Measurements from ENCODE around the gene BCL11A.
A peak's percentile ranks its signal among the peaks of the same experiment; 100 is the strongest.

BCL11A gene

GRCh38 chr2:60553495-60554073 lies at the start of gene BCL11A:
Gene BCL11A (minus strand): TSS chr2:60553654. CDS start chr2:60553270, 384 bp downstream.
- H3K27me3 ChIP-seq (ENCODE audit: insufficient read depth, insufficient read length), result no peaks in the 10 kb centered on the region
- DNase-seq (ENCODE audit: low read depth, low spot score), result peak; percentile 92
- TF ChIP-seq YY1 (IDR thresholded peaks at IDR 0.05; ENCODE audit: insufficient read depth, insufficient read length) (no peak), SUZ12 (IDR thresholded peaks at IDR 0.05; ENCODE audit: extremely low read depth, insufficient read depth, insufficient read length) (no peak), ZNF274 (IDR thresholded peaks at IDR 0.05; ENCODE audit: low read depth, low read length) (no peak)
- H3K9me3 ChIP-seq (ENCODE audit: insufficient read depth, low read length), result no peaks in the 10 kb centered on the region
- H3K36me3 ChIP-seq (ENCODE audit: insufficient read depth, insufficient read length, low read length), result no peaks in the 10 kb centered on the region
- no peaks in the 10 kb centered on the region for H3K4me1 ChIP-seq (ENCODE audit: insufficient read depth, insufficient read length)
- H3K4me3 ChIP-seq (ENCODE audit: insufficient read length, low read depth), result peak within 1 kb of the TSS; percentile 80
- H3K9ac ChIP-seq (ENCODE audit: insufficient read length, low read depth), result peak within 1 kb of the TSS; percentile 85

- H3K27me3 ChIP-seq (ENCODE audit: insufficient read depth, insufficient read length), result no peaks in the 10 kb centered on the region
- TF ChIP-seq YY1 (IDR thresholded peaks at IDR 0.05; ENCODE audit: insufficient read depth, insufficient read length), result no peak
- no peak for DNase-seq (ENCODE audit: low read depth, low spot score)
- H3K36me3 ChIP-seq (ENCODE audit: insufficient read depth, insufficient read length, low read length), result no peaks in the 10 kb centered on the region
- H3K9me3 ChIP-seq (ENCODE audit: insufficient read depth, low read length), result no peaks in the 10 kb centered on the region
- H3K4me1 ChIP-seq (ENCODE audit: insufficient read depth, insufficient read length), result no peaks in the 10 kb centered on the region
- no peak overlapping the region for H3K4me3 ChIP-seq (ENCODE audit: insufficient read length, low read depth)
- no peak overlapping the region for H3K9ac ChIP-seq (ENCODE audit: insufficient read length, low read depth)
These were observed 49.5 kb upstream of the BCL11A start for GRCh38 chr2:60602828-60603532.

GRCh38 chr2:60602388-60602787 lies 48.9 kb upstream of the BCL11A start:
- Histone ChIP-seq H3K36me3 (ENCODE audit: insufficient read depth, insufficient read length, low read length) (no peaks in the 10 kb centered on the region), H3K9me3 (ENCODE audit: insufficient read depth, low read length) (no peaks in the 10 kb centered on the region), H3K27me3 (ENCODE audit: insufficient read depth, insufficient read length) (no peaks in the 10 kb centered on the region), H3K4me3 (ENCODE audit: insufficient read length, low read depth) (no peak overlapping the region), H3K4me1 (ENCODE audit: insufficient read depth, insufficient read length) (no peaks in the 10 kb centered on the region), H3K9ac (ENCODE audit: insufficient read length, low read depth) (no peak overlapping the region)
- no peak for TF ChIP-seq SUZ12 (IDR thresholded peaks at IDR 0.05; ENCODE audit: extremely low read depth, insufficient read depth, insufficient read length)
- TF ChIP-seq YY1 (IDR thresholded peaks at IDR 0.05; ENCODE audit: insufficient read depth, insufficient read length), result no peak
- no peak for TF ChIP-seq ZNF274 (IDR thresholded peaks at IDR 0.05; ENCODE audit: low read depth, low read length)
- DNase-seq (ENCODE audit: low read depth, low spot score), result no peak

GRCh38 chr2:60598271-60598670 lies 44.8 kb upstream of the BCL11A start:
- H3K9ac ChIP-seq (ENCODE audit: insufficient read length, low read depth), result no peak overlapping the region
- no peaks in the 10 kb centered on the region for H3K27me3 ChIP-seq (ENCODE audit: insufficient read depth, insufficient read length)
- H3K4me3 ChIP-seq (ENCODE audit: insufficient read length, low read depth), result no peak overlapping the region
- no peak for DNase-seq (ENCODE audit: low read depth, low spot score)
- no peaks in the 10 kb centered on the region for H3K4me1 ChIP-seq (ENCODE audit: insufficient read depth, insufficient read length)
- H3K9me3 ChIP-seq (ENCODE audit: insufficient read depth, low read length), result no peaks in the 10 kb centered on the region
- TF ChIP-seq YY1 (IDR thresholded peaks at IDR 0.05; ENCODE audit: insufficient read depth, insufficient read length), result no peak
- no peak for TF ChIP-seq ZNF274 (IDR thresholded peaks at IDR 0.05; ENCODE audit: low read depth, low read length)
- no peak for TF ChIP-seq SUZ12 (IDR thresholded peaks at IDR 0.05; ENCODE audit: extremely low read depth, insufficient read depth, insufficient read length)
- H3K36me3 ChIP-seq (ENCODE audit: insufficient read depth, insufficient read length, low read length), result no peaks in the 10 kb centered on the region

GRCh38 chr2:60597346-60597745 lies 43.9 kb upstream of the BCL11A start:
- H3K9me3 ChIP-seq (ENCODE audit: insufficient read depth, low read length), result no peaks in the 10 kb centered on the region

GRCh38 chr2:60596411-60596810 lies 43.0 kb upstream of the BCL11A start:
- no peaks in the 10 kb centered on the region for H3K27me3 ChIP-seq (ENCODE audit: insufficient read depth, insufficient read length)
- no peak overlapping the region for H3K4me3 ChIP-seq (ENCODE audit: insufficient read length, low read depth)
- no peaks in the 10 kb centered on the region for H3K9me3 ChIP-seq (ENCODE audit: insufficient read depth, low read length)
- no peak for DNase-seq (ENCODE audit: low read depth, low spot score)
- H3K9ac ChIP-seq (ENCODE audit: insufficient read length, low read depth), result no peak overlapping the region
- no peaks in the 10 kb centered on the region for H3K4me1 ChIP-seq (ENCODE audit: insufficient read depth, insufficient read length)
- H3K36me3 ChIP-seq (ENCODE audit: insufficient read depth, insufficient read length, low read length), result no peaks in the 10 kb centered on the region
- TF ChIP-seq SUZ12 (IDR thresholded peaks at IDR 0.05; ENCODE audit: extremely low read depth, insufficient read depth, insufficient read length) (no peak), YY1 (IDR thresholded peaks at IDR 0.05; ENCODE audit: insufficient read depth, insufficient read length) (no peak), ZNF274 (IDR thresholded peaks at IDR 0.05; ENCODE audit: low read depth, low read length) (no peak)

More at GRCh38 chr2:60597346-60597745, 43.9 kb upstream of the BCL11A start:
- Histone ChIP-seq H3K36me3 (ENCODE audit: insufficient read depth, insufficient read length, low read length) (no peaks in the 10 kb centered on the region), H3K4me1 (ENCODE audit: insufficient read depth, insufficient read length) (no peaks in the 10 kb centered on the region), H3K9ac (ENCODE audit: insufficient read length, low read depth) (no peak overlapping the region), H3K27me3 (ENCODE audit: insufficient read depth, insufficient read length) (no peaks in the 10 kb centered on the region), H3K4me3 (ENCODE audit: insufficient read length, low read depth) (no peak overlapping the region)
- no peak for TF ChIP-seq SUZ12 (IDR thresholded peaks at IDR 0.05; ENCODE audit: extremely low read depth, insufficient read depth, insufficient read length)
- no peak for TF ChIP-seq ZNF274 (IDR thresholded peaks at IDR 0.05; ENCODE audit: low read depth, low read length)
- no peak for TF ChIP-seq YY1 (IDR thresholded peaks at IDR 0.05; ENCODE audit: insufficient read depth, insufficient read length)
- DNase-seq (ENCODE audit: low read depth, low spot score), result peak; percentile 43

GRCh38 chr2:60595953-60596352 lies 42.5 kb upstream of the BCL11A start:
- no peak for TF ChIP-seq SUZ12 (IDR thresholded peaks at IDR 0.05; ENCODE audit: extremely low read depth, insufficient read depth, insufficient read length)
- no peak for TF ChIP-seq YY1 (IDR thresholded peaks at IDR 0.05; ENCODE audit: insufficient read depth, insufficient read length)
- TF ChIP-seq ZNF274 (IDR thresholded peaks at IDR 0.05; ENCODE audit: low read depth, low read length), result no peak
- Histone ChIP-seq H3K4me3 (ENCODE audit: insufficient read length, low read depth) (no peak overlapping the region), H3K4me1 (ENCODE audit: insufficient read depth, insufficient read length) (no peaks in the 10 kb centered on the region), H3K27me3 (ENCODE audit: insufficient read depth, insufficient read length) (no peaks in the 10 kb centered on the region), H3K36me3 (ENCODE audit: insufficient read depth, insufficient read length, low read length) (no peaks in the 10 kb centered on the region), H3K9me3 (ENCODE audit: insufficient read depth, low read length) (no peaks in the 10 kb centered on the region), H3K9ac (ENCODE audit: insufficient read length, low read depth) (no peak overlapping the region)
- no peak for DNase-seq (ENCODE audit: low read depth, low spot score)
